HG03095 (cell line): ENCODE results near the gene EML6.
"Not testable (repeated sequence)": the region's sequence is repeated elsewhere in the genome, so short reads cannot be mapped to it uniquely, and the experiment has no call there.

ENCODE experiments used
- ATAC-seq: cut with Tn5 transposase; IDR thresholded peaks from one replicate; pipeline ENCODE4 v1.9.1; 2021; ENCODE audit warnings: moderate library complexity; ENCODE audit not compliant: unreplicated experiment

The EML6 gene

GRCh38 chr2:54873236-54873635 lies 149.8 kb downstream of the EML6 start:
- not testable (repeated sequence) for ATAC-seq

DNA sequence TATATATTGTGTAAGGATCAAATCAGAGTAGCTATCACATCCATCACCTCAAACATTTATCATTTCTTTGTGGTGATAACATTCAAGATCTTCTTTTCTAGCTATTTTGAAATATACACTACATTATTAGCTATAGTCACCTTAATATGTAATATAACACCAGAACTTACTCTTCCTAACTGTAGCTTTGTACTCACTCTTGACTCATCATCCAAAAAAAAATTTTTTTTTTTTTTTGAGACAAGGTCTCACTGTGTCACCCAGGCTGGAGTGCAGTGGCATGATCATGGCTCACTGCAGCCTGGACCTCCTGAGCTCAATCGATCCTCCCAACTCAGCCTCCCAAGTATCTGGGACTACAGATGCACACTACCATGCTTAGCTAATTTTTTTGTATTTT lies 153.3 kb downstream of the EML6 start:
- no peak for ATAC-seq

- ATAC-seq, result no peak
Measured at GRCh38 chr2:54878182-54878581, 154.7 kb downstream of the EML6 start.

- ATAC-seq, result no peak
Measured at GRCh38 chr2:54879032-54879431, 155.6 kb downstream of the EML6 start.

- no peak for ATAC-seq
Measured at GRCh38 chr2:54879598-54880332, 156.3 kb downstream of the EML6 start.

DNA sequence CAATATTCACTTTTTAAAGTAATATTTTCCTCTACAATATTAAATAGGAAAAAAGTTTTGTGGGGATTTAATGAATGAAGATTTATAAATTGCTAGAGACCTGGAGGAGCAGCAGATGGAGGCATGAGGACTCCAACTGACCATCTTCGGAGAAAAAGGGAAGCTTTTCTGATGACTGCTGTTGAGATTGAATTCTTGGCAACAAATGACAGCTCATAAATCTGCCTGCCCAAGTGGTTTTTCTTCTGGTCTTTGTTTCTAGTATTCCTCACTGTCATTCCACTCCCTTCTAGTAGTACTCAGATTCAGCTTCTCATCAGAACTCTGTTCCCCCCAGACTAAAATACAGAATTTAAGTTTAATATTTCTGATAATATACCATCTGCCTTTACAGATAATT lies 157.0 kb downstream of the EML6 start:
- ATAC-seq, result no peak

DNA sequence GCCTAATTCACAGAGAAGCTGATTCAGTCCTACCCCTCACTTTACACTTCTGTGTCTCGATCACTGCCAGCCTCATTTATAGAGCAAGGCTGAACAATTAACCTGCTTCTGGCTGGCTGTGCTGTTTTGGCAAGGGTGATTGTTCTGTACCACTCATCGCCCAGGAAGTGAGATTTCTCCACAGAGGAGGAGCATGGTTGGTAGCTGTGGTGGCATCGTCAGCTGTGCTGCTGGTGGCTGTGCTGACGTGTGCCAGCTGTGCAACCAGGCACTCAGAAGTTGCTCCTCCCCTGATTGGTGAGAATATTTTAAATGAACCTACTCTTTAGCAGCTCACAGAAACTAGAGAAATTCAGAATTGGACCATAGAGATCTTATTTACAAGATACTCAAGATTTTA lies 158.3 kb downstream of the EML6 start:
- ATAC-seq, result no peak

DNA sequence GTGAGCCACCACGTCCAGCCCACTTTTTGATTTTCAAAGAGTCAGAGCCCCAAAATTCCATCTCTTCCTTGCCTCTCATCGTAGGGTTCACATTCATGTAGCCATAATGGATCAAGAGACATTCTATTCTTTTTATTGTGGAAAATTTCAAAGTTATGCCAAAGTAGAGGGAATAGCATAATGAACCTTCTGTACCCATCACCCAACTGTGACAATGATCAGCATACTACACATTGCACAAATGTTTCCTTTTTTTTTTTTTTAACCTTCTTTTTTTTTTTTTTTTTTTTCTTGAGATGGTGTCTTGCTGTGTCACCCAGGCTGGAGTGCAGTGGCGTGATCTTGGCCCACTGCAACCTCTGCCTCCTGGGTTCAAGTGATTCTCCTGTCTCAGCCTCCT lies 162.4 kb downstream of the EML6 start:
- ATAC-seq, result no peak

DNA sequence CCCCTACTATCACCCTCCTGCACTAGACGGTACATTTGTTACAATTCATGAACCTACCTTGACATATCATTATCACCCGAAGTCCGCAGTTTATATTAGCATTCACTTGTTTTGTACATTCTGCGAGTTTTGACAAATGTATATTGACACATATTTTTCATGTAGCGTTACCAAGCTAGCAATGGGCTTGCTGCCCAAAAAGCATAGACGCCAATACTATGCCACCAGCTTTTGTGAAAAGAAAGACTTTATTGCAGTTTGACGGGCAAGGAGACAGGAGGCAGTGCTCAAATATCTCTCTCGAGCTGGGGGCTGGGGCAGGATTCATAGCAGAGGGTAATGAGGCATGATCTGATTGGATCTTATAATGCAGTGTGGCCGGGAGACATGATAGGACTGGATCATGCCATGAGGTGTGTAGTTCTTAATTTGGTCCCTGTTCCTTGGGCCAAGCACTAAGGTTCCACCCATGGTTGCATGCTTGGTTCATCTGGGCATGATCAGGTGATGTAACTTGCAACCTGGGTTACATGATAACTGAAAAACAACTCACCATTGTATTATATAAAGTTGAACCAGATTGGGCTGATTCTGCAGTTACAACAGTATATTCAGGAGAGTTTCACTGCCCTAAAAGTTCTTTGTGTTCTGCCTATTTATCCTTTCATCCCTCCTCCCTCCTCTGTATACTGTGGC lies 164.5 kb downstream of the EML6 start:
- no peak for ATAC-seq

- no peak for ATAC-seq
Measured at GRCh38 chr2:54889053-54889452, 165.6 kb downstream of the EML6 start.

DNA sequence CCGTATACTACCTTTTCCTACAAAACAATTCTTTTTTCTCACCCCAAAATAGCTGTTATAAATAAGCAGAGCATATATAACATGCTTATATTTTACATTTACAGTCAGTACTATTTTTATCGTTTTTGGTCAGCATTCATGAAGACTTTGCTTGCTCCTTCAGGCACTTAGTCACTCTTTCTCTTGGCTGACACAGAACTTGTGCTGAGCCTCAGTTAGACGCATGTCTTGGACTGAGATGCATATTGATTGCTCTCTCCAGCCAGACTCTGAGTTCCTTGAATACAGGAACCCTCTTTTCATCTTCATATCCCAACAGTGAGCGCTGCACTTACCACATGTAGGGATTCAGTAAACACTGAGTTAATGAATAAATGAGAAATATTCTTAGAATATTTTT lies 168.4 kb downstream of the EML6 start:
- no peak for ATAC-seq

- ATAC-seq, result no peak
Measured at GRCh38 chr2:54894467-54894866, 171.0 kb downstream of the EML6 start.

DNA sequence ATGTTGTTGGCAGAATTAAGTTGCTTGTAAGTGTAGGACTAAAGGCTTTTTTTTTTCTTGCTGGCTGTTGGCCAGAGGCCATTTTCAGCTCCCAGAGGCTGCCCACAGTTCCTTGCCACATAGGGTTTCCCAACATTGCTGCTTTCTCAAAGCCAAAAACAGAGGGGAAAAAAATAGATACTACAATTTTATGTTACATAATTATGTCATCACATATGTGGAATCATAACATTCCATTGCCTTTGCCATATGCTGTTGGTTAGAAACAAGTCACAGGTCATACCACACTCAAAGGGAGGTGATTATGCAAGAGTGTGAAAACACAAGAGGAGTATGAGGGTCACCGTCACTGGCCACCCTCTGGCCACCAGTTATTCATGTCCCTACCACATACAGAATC lies 172.3 kb downstream of the EML6 start:
- no peak for ATAC-seq

DNA sequence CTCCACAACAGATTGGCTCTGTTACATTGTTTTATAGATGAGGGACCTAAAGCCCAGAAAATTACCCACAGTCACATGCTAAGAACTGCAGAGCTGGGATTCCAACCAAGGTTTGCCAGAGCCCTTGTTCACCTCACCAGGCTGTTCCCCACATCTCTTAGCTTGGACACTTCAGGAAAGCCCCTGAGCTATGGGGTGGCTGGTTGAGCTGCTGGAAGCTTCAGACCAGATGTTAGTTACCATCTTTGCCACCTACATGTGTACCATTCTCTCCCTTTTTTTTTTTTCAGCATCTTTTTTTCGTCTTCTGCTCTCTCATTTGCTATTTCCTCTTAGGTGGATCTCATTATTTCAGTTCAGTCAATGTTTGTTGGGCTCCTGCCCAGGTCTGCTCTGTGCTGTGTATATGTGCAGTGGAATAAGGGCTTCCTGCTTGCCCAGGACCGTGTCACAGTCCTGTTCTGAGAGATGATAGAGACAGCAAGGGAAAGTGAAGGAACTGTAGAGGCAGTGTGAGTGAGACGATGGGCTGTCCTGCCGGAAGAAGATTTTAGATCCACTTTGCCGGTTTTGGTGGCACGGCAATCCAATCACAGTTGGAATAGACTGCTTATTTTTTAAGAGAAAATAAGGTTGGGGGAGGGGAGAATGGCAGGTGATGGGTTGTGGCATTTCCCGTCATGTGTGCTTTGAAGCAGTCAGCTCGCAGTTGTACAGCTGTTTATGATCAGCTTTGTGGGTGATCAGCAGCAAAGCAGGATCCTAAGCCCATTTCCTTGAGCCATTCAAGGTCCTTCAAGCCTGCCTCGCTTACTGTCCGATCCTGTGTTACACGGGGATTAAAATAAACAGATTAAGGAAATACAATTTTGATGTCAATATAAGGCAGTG lies 174.2 kb downstream of the EML6 start:
- ATAC-seq, result no peak

DNA sequence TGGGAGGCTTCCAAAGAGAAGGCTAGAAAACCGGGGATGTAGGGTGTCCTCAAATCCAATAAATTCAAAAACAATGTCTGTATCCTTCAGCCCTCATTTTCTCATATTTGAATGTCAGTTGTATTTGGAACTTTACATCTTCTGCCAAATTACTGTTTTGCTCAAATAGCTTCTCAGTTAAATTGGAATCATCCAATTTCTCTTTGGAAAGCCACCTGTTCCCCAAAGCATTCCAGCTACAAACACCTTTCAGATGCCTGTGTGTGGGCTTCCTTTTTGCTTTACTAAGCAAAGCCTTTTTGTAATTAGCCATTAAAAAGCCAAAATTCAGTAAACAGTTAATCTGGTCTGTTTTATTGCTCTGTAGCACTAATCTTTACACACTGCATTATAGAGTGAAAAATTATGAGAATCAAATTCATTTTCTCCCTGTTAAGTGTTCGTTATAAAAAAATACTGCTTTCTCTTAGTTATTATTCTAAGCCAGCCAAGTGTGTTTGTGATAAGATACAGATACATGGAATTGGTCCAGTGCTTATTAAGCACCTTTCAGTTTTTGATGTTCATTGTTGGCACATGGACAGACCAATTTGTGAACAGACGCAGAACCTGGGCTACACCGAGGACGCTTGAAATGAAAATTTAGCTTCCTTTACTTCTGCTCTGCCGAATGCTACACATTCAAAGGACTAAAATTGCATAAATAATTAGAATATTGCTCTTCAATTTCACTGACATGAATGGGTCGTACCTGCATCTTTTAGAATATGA lies 175.2 kb downstream of the EML6 start:
- ATAC-seq, result no peak

GRCh38 chr2:54899576-54900200 lies 176.2 kb downstream of the EML6 start:
- ATAC-seq, result no peak

GRCh38 chr2:54901224-54901986 lies 177.9 kb downstream of the EML6 start:
- no peak for ATAC-seq

DNA sequence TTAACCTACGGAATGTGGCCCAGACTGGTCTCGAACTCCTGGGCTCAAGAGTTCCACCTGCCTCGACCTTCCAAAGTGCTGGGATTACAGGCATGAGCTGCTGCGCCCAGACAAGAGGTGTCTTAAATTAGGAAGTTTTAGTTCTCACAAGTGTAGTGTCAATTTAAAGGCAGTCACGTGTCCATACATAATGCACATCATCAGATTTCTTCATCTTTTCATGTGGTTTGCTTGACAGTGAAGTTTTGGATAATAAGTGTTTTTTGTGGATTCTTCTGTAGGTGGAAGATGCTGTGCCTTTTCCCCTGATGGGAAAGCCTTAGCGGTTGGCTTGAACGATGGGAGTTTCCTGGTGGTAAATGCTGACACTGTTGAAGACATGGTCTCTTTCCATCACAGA lies 179.3 kb downstream of the EML6 start:
- no peak for ATAC-seq

GRCh38 chr2:54903736-54904554 lies 180.5 kb downstream of the EML6 start:
- no peak for ATAC-seq
